Measurements from ENCODE around the gene TLR2. TPM values are rescaled to one million over a fixed set of nuclear protein-coding genes. Genes with fewer than 3 reads are reported as not detected.

Gene TLR2
- total RNA-seq, 1 experiment from 2014 or later: 0.28 TPM

GRCh38 chr4:153722036-153722435, 38.0 kb downstream of the TLR2 start:
- intact Hi-C loops (cut with micrococcal nuclease; ENCODE audit: unreplicated experiment) (no loop called here), in situ Hi-C loops (cut with HindIII; ENCODE audit: low pct_unique_long_range_greater_than_20kb, low sequenced_read_pairs) (no loop called here)
- Histone ChIP-seq H3K36me3 (ENCODE audit: control insufficient read depth, insufficient read depth, low read length) (no peaks in the 10 kb centered on the region), H3K9me3 (ENCODE audit: control insufficient read depth, insufficient read depth, low read depth, low read length) (no peaks in the 10 kb centered on the region), H3K27ac (ENCODE audit: low read length) (no peak overlapping the region), H3K4me3 (ENCODE audit: low read depth in 2 of 2, low read length in 2 of 2) (no peak overlapping the region), H3K4me1 (ENCODE audit: control insufficient read depth, insufficient read depth, low read length) (no peaks in the 10 kb centered on the region), H3K27me3 (ENCODE audit: control insufficient read depth, insufficient read depth, low read length) (no peaks in the 10 kb centered on the region)
- no peak for ATAC-seq
- DNase-seq (ENCODE audit: low read depth, low spot score): no peak
- no peak for TF ChIP-seq TCF7L2 (IDR thresholded peaks at IDR 0.05; ENCODE audit: low read depth, low read length)
- TF ChIP-seq, protein P1, sequence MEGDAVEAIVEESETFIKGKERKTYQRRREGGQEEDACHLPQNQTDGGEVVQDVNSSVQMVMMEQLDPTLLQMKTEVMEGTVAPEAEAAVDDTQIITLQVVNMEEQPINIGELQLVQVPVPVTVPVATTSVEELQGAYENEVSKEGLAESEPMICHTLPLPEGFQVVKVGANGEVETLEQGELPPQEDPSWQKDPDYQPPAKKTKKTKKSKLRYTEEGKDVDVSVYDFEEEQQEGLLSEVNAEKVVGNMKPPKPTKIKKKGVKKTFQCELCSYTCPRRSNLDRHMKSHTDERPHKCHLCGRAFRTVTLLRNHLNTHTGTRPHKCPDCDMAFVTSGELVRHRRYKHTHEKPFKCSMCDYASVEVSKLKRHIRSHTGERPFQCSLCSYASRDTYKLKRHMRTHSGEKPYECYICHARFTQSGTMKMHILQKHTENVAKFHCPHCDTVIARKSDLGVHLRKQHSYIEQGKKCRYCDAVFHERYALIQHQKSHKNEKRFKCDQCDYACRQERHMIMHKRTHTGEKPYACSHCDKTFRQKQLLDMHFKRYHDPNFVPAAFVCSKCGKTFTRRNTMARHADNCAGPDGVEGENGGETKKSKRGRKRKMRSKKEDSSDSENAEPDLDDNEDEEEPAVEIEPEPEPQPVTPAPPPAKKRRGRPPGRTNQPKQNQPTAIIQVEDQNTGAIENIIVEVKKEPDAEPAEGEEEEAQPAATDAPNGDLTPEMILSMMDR (IDR thresholded peaks at IDR 0.05): no peak
- BruUV-seq (replicated peaks): no TSS peak
- CTCF ChIA-PET: no interaction called here
- POLR2A ChIA-PET: no interaction called here

DNA sequence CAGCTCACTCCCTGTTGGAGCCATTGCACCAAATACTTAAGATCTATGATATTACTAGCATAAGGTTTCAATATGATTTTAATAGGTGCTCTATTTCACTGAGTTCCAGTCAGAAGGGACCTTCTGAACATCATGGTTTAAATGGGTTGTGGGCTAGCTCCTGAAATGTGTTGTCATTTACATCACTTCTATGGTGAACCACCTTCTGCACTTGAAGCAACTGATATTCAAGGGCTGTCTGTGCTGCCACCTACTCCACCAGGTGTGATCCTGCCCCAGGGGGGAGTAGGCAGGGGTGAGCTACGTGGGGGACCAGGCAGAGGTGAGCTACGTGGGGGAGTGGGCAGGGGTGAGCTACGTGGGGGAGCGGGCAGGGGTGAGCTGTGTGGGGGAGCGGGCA, 40.5 kb downstream of the TLR2 start:
- Histone ChIP-seq H3K9me3 (ENCODE audit: control insufficient read depth, insufficient read depth, low read depth, low read length) (no peaks in the 10 kb centered on the region), H3K36me3 (ENCODE audit: control insufficient read depth, insufficient read depth, low read length) (no peaks in the 10 kb centered on the region), H3K27me3 (ENCODE audit: control insufficient read depth, insufficient read depth, low read length) (no peaks in the 10 kb centered on the region; the same call in 1 of the 2 replicates), H3K4me1 (ENCODE audit: control insufficient read depth, insufficient read depth, low read length) (no peaks in the 10 kb centered on the region), H3K4me3 (ENCODE audit: low read depth in 2 of 2, low read length in 2 of 2) (no peak overlapping the region), H3K27ac (ENCODE audit: low read length) (no peak overlapping the region)
- DNase-seq (ENCODE audit: low read depth, low spot score): no peak
- in situ Hi-C loops (cut with HindIII; ENCODE audit: low pct_unique_long_range_greater_than_20kb, low sequenced_read_pairs): no loop called here
- POLR2A ChIA-PET: no interaction called here
- intact Hi-C loops (cut with micrococcal nuclease; ENCODE audit: unreplicated experiment): no loop called here
- BruUV-seq (replicated peaks): no TSS peak
- CTCF ChIA-PET: interaction anchor here (0.6 kb wide), 1 partner anchor 173 kb away, joined by 8 read pairs; no protein-coding TSS in a partner anchor
- TF ChIP-seq REST (IDR thresholded peaks at IDR 0.05; ENCODE audit: insufficient read depth in 1 of 2, low read depth in 2 of 2, low read length in 1 of 2) (no peak), POLR2AphosphoS5 (IDR thresholded peaks at IDR 0.05; ENCODE audit: low read depth, low read length) (no peak), TCF7L2 (IDR thresholded peaks at IDR 0.05; ENCODE audit: low read depth, low read length) (no peak), SIN3A (IDR thresholded peaks at IDR 0.05; ENCODE audit: borderline replicate concordance, insufficient read depth, low read depth, low read length) (no peak)
- TF ChIP-seq, protein P1 (IDR thresholded peaks at IDR 0.05): no peak
- ATAC-seq: no peak
